HG02798 (cell line): Measurements from ENCODE around the gene MMRN2.
"Not testable (repeated sequence)": the region's sequence is repeated elsewhere in the genome, so short reads cannot be mapped to it uniquely, and the experiment has no call there.

Experiments used
- ATAC-seq: cut with Tn5 transposase; IDR thresholded peaks from one replicate; pipeline ENCODE4 v1.9.1; 2021; ENCODE audit warnings: mild to moderate bottlenecking; ENCODE audit not compliant: unreplicated experiment, poor library complexity

The MMRN2 gene

GRCh38 chr10:86943316-86944030 is 13.9 kb downstream of the MMRN2 start:
- ATAC-seq: no peak

- ATAC-seq: no peak
Measured at GRCh38 chr10:86942441-86943315, 14.7 kb downstream of the MMRN2 start.

DNA sequence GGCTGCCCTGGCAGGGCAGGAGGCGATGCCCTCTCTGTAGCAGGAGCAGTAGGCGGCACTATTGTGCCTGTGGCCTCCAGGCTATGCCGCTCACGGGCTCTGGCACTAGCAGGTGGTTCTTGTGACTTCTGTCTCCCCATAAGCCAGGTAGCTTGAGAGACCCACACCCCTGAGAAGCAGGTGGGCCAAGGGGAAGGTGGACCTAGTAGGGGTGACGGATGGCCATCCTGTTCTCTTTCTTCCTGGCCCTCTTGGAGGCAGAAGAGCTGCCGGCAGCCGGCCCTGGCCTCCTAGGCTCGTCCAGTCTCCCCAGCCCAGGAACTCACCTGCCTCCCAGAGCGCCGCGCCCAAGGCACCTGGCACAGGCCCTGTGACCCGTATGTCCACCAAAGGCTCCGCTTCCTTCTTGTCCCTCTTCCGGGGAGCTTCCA is 15.4 kb downstream of the MMRN2 start:
- no peak for ATAC-seq

- ATAC-seq: no peak
Measured at GRCh38 chr10:86941426-86941825, 16.0 kb downstream of the MMRN2 start.

DNA sequence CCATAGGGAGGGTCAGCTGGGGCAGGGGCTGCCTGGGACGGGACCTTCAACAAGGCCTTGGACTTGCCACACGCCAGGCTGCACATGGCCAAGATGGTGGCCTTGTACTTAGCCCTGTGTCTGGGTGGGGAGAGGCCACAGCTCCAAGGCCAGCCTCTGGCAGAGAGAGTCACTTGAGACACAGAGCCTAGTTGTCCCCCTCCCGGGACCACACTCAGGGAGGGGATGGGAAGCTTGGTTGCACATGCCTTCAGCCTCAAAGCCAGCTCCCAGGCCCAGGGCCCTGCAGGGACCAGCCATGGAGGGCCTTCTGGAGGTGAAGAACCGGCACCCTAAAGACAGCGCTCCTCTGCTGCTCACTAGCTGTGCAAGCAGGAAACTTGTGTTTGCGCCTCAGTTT is 16.7 kb downstream of the MMRN2 start:
- ATAC-seq: no peak

DNA sequence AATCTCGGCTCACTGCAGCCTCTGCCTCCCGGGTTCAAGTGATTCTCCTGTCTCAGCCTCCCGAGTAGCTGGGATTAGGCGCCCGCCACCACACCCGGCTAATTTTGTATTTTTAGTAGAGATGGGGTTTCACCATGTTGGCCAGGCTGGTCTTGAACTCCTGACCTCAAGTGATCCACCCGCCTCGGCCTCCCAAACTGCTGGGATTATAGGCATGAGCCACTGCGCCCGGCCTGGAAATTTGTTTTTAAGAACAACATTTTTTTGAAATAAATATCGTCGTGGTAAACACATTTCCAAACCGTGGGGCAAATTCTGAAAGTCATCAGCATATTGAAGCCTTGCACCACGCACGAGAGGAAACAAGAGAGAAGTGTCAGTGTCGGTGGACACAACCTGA is 17.3 kb downstream of the MMRN2 start:
- ATAC-seq: not testable (repeated sequence)

- ATAC-seq: no peak
Measured at GRCh38 chr10:86938260-86938659, 19.2 kb downstream of the MMRN2 start.

GRCh38 chr10:86937502-86938154 is 19.8 kb downstream of the MMRN2 start:
- no peak for ATAC-seq

DNA sequence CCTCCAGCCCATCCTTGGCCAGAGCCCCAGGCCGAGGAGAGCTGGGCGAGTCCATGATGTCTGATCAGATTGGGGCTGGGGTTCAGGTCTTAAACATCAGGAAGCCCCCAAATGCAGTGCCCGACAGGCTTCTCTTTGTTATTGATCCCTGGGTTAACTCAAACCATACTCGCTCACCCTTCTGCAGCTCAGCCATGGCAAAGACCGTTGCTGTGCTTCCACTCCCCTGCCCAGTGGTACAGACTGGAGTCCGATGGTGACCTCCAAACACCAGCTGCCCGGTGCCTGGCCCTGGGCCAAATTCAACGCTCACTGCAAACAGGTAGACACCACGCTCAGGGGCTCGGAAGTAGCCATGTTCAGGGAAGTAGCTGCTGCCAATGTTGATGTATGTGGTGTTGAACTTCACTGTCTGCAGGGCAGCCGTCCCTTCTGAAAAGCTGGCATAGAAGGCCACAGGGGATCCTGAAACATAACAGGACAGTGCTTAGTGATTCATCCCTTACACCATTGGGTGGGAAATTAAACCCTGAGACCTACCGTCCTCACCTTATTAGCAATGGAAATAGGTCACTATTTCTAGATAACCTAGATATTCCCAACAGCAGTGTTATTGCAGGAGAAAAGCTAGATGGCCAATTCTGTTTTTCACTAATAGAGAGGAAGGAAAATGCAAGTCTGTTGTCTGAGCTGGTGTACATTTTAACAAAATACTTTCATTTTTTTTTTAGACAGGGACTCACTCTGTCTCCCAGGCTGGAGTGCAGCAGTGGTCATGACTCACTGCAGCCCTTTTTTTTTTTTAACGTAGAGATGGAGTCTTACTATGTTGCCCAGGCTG is 20.5 kb downstream of the MMRN2 start:
- no peak for ATAC-seq

DNA sequence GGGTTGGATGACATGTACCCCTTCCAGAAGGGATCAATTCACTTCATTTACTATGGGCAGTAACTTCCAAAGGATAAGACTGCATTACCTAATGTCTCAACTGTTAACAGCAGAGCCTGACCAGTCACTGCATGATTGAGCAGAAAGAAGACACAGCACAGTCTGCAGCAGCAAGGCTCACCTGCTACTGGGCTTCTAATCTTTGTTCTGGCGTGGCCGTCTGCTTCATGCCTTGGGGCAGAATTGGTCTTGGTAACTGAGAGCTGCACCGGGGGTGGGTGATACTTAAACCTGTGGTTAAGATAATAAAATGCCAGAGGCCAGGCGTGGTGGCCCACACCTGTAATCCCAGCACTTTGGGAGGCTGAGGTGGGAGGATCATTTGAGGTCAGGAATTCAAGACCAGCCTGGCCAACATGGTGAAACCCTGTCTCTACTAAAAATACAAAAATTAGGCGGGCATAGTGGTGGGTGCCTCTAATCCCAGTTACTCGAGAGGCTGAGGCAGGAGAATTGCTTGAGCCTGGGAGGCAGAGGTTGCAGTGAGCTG is 23.2 kb downstream of the MMRN2 start:
- not testable (repeated sequence) for ATAC-seq

DNA sequence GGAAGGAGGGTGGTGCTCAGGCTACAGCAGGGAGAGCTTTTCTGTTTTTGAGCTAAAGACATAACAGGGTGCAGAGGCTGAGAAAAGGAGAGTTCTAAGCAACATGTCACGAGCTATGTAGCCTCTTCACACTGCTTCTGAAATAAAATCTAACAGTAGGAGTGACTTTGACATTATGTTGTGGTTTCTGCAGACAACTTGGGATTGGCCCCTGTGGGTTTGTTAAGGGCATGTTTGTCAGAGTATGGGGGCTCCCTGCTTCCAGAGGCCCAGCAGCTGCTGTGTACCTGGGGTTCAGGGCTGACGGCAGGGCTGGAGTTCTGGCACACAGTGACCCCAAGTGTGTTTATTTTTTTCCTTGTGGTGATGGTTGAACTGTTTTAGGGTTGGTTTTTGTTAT is 24.7 kb downstream of the MMRN2 start:
- no peak for ATAC-seq

DNA sequence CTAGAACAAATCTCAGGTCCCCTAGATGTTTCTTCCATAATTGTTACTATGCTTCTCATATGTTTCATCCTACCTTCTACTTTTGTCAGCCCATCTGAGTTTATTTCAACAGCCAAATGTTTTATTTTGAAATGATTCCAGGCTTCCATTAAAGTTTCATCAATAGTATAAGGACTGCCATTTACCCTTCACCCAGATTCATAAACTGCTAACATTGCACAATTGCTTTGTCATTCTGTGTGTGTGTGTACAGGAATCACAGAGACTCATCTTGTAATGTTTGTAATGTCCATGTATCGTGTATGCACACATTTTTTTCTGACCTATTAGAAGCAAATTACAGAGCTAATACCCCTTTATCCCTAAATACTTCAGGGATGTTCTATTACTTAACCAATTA is 25.5 kb downstream of the MMRN2 start:
- no peak for ATAC-seq

DNA sequence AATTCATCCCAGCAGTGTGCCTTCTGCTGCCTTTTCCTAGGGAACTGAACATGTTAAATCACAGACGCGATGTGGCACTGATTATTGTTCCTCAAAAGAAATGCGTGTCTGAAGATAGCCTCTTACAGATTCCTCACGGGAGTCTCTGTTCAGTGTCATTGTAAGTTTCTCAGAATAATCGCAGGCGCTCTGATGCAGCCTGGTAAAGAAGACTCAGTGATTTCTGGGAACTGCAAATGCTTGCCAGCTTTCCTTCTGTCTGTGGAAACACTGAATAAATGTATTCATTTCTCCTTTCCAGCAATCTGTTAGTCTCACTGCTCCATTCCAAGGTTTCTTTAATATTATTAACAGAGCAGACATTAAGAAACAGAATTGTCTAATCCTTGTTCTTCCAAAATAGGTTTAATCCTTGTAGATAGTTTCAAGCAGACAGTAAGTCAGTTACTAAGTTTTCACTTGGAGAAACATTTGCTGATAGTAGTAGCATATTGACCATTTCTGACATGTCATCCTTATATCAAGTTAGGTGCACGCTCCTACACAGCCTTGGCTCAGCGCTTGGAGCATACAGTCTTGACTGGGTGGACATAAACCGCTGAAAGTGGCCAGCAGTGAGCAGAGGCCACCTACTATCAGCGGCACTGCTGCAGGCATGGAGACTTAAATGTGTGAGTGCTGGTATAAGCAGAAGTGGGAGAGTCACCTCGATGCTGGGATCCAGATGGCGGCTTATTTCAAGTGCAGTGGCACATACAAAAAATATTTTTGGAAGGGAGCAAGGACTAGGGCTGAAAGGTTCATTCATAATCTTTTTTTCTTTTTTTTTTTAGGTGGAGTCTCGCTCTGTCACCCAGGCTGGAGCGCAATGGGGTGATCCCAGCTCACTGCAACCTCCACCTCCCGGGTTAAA is 27.7 kb downstream of the MMRN2 start:
- no peak for ATAC-seq

- ATAC-seq: no peak
Measured at GRCh38 chr10:86922553-86922961, 34.9 kb downstream of the MMRN2 start.

- ATAC-seq: no peak
Measured at GRCh38 chr10:86918022-86918471, 39.4 kb downstream of the MMRN2 start.

- ATAC-seq: no peak
Measured at GRCh38 chr10:86914734-86915133, 42.7 kb downstream of the MMRN2 start.

- no peak for ATAC-seq
Measured at GRCh38 chr10:86905429-86905828, 52.0 kb downstream of the MMRN2 start.

GRCh38 chr10:86904600-86904999 is 52.8 kb downstream of the MMRN2 start:
- ATAC-seq: no peak

- no peak for ATAC-seq
Measured at GRCh38 chr10:86900955-86901354, 56.5 kb downstream of the MMRN2 start.
